ENCODE measurements around the gene RNF187.

GRCh38 chr1:228500143-228500734 is 13.1 kb downstream of the RNF187 start:
- no peak for TF ChIP-seq EZH2 (IDR thresholded peaks at IDR 0.05; ENCODE audit: low read length)
- TF ChIP-seq CTCF (optimal IDR thresholded peaks at IDR 0.05 in 1 of 3, IDR thresholded peaks at IDR 0.05 in 1 of 3, conservative IDR thresholded peaks at IDR 0.05 in 1 of 3; ENCODE audit: extremely low read depth in 1 of 3, insufficient read depth in 2 of 3, low read length in 3 of 3) = no peak
